GM10266 (cell line): Measurements from ENCODE around the gene ITCH.
"Not testable (repeated sequence)": the region's sequence is repeated elsewhere in the genome, so short reads cannot be mapped to it uniquely, and the experiment has no call there.

Source experiments
- DNase-seq: peaks from one replicate; pipeline ENCODE4 v3.0.0; 2012; ENCODE audit errors: extremely low spot score
- TF ChIP-seq, protein P1 (sequence below): IDR thresholded peaks from 2 replicates; pipeline ENCODE4 v1.5.1; 2012; ENCODE audit warnings: mild to moderate bottlenecking, low read depth; ENCODE audit not compliant: control insufficient read depth, insufficient read depth; ENCODE audit errors: missing control alignments

Gene ITCH

GRCh38 chr20:34512955-34513419, 149.9 kb downstream of the ITCH start:
- no peak for DNase-seq
- TF ChIP-seq, protein P1, sequence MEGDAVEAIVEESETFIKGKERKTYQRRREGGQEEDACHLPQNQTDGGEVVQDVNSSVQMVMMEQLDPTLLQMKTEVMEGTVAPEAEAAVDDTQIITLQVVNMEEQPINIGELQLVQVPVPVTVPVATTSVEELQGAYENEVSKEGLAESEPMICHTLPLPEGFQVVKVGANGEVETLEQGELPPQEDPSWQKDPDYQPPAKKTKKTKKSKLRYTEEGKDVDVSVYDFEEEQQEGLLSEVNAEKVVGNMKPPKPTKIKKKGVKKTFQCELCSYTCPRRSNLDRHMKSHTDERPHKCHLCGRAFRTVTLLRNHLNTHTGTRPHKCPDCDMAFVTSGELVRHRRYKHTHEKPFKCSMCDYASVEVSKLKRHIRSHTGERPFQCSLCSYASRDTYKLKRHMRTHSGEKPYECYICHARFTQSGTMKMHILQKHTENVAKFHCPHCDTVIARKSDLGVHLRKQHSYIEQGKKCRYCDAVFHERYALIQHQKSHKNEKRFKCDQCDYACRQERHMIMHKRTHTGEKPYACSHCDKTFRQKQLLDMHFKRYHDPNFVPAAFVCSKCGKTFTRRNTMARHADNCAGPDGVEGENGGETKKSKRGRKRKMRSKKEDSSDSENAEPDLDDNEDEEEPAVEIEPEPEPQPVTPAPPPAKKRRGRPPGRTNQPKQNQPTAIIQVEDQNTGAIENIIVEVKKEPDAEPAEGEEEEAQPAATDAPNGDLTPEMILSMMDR: no peak

DNA sequence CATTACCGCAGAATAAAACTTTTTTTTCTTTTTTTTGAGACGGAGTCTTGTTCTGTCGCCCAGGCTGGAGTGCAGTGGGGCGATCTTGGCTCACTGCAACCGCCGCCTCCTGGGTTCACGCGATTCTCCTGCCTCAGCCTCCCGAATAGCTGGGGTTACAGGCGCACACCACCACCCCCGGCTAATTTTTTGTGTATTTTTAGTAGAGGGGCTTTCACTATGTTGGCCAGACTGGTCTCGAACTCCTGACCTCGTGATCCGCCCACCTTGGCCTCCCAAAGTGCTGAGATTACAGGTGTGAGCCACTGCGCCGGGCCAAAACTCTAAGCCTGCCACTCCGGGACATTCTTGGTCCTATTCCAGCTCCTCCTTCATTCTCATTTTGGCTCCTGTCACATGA, 151.0 kb downstream of the ITCH start:
- DNase-seq: not testable (repeated sequence)

DNA sequence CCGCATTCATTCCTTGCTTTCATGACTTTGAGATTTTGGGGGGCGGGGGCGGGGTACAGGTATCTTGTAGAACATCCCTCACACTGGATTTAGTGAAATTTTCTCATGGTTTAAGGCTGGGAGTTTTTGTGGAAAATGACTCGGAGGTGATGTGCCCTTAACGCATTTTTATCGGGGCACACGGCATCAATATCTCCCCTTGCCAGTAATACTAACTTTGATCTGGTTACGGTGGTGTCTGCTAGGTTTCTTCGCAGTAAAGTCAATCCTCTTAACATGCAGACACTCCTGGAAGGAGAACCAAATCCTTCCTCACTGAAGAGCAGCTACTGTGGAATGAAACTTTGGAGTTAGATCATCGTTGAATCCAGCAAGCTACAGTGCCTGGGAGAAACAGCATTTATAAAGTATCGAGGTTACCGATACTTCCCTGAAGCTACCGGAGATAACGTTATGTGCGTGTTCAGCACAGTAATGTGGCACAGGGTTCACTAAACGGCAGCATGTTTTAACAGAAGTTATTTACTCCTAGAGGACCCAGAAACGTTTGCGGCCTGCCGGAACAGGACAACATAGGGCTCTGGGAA, 151.9 kb downstream of the ITCH start:
- DNase-seq: no peak
- TF ChIP-seq, protein P1: no peak

GRCh38 chr20:34515484-34516246, 152.6 kb downstream of the ITCH start:
- TF ChIP-seq, protein P1: no peak
- DNase-seq: peak; percentile 78

GRCh38 chr20:34516247-34517113, 153.4 kb downstream of the ITCH start, which contains the start of gene DYNLRB1:
Gene DYNLRB1 (plus strand): TSS chr20:34516422. CDS start chr20:34516459, 37 bp downstream.
- TF ChIP-seq, protein P1: no peak
- DNase-seq: peak; percentile 89

- TF ChIP-seq, protein P1: no peak
- no peak for DNase-seq
Observed at GRCh38 chr20:34517114-34517505, 154.0 kb downstream of the ITCH start.

DNA sequence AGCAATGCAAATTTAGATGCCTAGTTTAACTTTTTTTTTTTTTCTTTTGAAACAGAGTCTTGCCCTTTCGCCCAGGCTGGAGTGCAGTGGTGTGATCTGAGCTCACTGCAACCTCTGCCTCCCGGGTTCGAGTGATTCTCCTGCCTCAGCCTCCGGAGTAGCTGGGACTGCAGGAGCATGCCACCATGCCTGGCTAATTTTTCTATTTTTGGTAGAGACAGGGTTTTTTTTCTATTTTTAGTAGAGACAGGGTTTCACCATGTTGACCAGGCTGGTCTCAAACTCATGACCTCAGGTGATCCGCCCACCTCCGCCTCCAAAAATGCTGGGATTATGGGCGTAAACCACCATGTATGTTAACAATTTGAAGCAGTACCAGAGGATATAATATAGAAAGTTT, 155.8 kb downstream of the ITCH start:
- DNase-seq: not testable (repeated sequence)

GRCh38 chr20:34519841-34520240, 156.8 kb downstream of the ITCH start:
- DNase-seq: not testable (repeated sequence)
